GM18526 (cell line): ENCODE measurements around the gene HYAL2.

Experiments
- POLR2A ChIP-seq: IDR thresholded peaks from 3 replicates; pipeline ENCODE4 v1.6.1; 2011; ENCODE audit not compliant: insufficient read length; ENCODE audit errors: extremely low read depth

Gene HYAL2

DNA sequence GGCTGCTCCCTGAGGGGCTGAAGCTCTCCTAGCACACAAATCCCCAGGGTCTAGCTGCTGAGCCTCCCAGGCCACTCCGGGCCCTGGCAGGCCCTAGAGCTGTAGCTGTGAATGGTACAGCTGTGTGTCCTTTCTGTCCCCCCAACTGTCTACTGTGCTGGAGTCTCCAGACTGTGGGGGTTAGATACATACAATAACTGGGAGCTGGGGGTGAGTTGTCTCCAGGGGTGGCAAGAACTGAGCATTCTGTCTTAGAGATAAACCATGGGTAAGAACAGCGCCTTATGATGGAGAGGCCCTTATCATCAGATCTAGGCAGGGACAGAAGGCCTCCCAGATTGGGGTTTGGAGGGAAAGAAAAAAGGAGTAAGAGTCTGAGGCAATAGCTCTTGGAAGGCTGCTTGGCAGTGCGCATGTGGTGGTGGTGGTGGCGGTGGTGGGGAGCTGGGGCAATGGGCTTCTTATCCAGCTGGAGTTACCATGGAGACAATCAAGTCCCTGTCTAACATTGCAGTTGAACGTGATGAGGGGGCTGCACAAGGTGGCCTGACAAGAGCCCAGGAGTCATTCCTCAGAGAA, 31.7 kb upstream of the HYAL2 start:
- TF ChIP-seq POLR2A, result no peak

DNA sequence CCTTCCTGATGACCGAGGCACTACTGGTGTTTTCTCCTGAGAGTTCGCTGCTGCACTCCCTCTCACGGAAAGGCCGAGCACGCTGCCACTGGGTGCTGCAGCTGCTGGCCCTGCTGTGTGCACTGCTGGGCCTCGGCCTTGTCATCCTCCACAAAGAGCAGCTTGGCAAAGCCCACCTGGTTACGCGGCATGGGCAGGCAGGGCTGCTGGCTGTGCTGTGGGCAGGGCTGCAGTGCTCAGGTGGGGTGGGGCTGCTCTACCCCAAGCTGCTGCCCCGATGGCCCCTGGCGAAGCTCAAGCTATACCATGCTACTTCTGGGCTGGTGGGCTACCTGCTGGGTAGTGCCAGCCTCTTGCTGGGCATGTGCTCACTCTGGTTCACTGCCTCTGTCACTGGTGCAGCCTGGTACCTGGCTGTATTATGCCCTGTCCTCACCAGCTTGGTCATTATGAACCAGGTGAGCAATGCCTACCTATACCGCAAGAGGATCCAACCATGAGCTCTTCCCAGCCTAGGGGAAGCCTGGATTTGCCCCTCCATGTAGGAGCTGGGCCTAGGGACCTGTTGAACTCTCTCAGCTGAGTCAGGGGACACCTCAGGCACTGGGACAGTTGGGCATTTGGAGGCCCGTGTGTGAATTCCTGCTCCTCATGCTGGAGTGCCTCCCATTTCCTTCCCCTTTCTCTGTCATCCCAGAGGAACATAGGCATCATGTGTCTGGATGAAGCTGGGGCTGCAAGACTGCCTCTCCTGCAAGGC, 30.9 kb upstream of the HYAL2 start:
- TF ChIP-seq POLR2A, result no peak

DNA sequence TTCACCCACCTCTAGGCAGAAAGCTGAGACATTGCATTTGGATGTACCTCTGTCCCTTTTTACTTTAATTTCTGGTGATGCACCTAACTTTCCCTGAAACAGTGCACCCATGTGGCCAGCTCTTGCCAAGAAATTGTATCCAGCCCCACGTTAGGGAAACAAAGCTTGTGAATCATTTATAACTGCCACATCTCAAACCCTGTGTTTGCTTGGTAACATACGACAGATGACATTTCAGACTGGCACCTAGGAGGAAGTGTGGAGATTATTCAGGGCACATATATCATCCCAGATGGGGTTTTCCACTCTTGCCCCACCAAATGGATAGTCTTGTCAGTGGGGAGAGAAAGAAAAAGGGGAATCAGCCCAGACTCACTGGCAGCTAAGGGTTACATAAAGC, 30.2 kb upstream of the HYAL2 start:
- TF ChIP-seq POLR2A, result no peak

DNA sequence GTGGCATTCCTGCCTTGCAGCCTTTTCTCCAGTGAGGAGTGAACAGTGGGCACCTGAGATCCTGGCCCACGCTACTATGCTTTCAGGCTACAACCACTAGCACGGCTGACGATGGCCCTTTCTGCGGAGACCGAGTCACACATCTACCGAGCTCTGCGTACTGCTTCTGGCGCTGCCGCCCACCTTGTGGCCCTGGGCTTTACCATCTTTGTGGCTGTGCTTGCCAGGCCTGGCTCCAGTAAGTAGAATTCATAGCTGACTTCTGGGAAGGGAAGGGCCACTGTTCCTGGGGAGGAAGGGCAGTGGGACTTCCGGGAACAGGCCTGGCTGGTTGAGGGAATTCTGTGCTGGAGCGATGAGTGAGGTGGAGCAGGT, 28.8 kb upstream of the HYAL2 start:
- TF ChIP-seq POLR2A, result no peak

DNA sequence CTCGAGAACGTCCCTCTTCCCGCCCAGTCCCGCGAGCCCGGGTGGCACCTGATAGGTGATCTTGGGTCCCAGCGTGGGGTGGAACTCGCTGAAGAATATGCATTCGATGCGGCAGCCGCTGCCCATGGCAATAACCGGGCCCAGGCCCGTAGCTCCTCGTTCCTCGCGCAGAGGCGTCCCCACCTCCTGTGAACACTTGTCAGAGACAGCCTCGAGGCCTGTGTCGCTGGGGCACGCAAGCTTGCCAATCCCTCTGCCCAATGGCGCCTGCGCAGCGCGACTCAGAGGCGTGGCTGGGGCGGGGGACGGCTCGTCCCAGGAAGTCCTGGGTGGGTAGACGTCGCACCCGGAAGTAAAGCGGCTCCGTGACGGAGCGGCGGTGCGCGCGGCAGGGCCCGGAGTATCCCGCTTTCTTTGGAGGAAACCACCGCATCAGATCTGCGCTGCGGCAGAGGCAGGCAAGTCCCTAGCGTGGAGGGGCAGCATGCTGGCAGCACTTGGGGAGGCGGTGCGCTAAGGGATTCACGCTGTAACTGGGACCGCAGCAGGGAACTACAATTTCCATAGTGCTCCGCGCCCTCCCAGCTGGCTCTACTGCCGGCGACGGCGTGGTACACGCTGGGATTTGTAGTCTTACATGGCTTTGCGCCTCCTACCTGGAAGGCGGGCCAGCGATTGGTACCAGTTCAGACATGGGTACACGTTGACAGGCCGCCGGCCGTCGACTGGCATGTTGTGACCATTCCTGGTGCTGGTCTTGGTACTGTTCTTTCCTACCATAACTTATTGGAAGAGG, 28.2 kb upstream of the HYAL2 start, which contains the start of the genes CYB561D2 and NPRL2:
TSS of gene CYB561D2 (plus strand) at position 336 of the 796 bp plus-strand sequence. CDS start 572 bp downstream, outside the sequence.
TSS of gene NPRL2 (minus strand) at position 249 of the 796 bp plus-strand sequence. CDS start at position 126, 123 bp downstream.
- peak; percentile 97 for TF ChIP-seq POLR2A

DNA sequence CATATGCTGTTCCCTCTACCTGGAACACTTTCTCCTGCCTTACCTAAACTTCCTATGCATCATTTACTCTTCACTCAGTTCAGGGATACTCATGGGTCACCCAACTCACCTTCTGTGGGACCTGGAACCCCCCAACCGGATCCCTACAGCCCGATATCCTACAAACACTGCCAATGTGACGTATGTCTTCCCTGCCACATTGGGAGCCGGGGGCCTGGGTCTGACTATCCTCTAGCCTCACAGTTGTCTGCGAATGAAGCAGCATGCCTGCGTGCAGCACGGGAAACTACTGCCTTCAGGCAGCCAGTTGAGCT, 27.6 kb upstream of the HYAL2 start:
- TF ChIP-seq POLR2A, result no peak

DNA sequence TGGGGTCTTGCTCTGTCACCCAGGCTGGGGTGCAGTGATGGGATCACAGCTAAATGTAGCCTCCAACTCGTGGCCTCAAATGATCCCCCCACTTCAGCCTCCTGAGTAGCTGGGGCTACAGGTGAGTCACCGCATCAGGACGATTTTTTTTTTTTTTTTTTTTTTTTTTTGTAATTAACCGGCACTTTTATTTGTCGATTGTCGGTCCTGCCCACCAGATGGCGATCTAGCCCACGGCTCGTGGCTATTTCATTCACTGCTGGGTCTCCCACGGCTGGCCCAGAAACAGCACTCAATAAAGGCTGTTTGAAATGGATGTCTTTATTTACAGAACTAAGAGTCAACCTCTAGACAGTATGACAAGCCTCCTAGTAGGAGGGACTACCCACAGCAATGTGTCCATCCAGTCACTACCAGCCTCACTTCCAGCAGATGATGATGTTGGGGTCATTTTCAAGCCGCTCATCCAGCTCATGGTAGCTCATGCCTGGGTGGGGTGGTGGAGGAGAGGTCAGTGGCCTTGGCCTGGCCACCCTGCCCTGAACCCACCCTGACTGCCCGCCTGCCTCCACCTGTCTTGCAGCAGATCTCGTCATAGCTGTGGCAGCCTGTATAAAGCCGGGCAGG, 24.8 kb upstream of the HYAL2 start:
- no peak for TF ChIP-seq POLR2A

DNA sequence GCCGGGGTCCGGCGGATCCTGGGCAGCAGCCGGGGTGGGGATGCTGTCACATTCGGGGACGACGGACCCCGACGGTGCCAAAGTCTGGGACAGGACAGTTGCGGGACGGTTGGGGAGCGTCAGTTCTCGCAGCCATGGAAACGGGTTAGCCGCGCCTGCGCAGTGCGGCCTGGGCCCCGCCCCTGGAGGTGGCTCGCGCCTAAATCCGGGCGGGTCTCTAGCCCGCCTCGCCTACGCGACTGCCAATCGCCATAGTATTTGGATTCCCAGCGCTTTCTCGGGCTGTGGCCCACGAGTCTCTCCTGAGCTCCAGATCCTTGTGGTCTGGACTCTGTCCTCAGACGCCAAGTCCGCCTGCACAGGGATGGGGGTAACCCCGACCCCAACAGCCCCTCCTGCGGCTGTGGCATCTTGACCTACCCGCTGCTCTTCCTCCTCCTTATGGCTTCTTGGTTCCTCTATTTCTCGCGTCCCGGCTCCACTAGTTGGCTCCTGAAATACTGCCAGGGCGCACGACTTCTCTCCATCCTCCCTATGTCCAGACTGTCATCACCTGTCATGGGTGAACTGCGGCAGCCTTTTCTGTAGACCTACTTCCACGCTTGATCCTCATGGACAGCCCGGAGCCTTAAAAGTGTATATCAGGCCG, 23.2 kb upstream of the HYAL2 start, which contains the start of gene ZMYND10:
TSS of gene ZMYND10 (minus strand) at position 147 of the 649 bp plus-strand sequence. CDS start 153 bp downstream, outside the sequence.
- TF ChIP-seq POLR2A, result no peak

DNA sequence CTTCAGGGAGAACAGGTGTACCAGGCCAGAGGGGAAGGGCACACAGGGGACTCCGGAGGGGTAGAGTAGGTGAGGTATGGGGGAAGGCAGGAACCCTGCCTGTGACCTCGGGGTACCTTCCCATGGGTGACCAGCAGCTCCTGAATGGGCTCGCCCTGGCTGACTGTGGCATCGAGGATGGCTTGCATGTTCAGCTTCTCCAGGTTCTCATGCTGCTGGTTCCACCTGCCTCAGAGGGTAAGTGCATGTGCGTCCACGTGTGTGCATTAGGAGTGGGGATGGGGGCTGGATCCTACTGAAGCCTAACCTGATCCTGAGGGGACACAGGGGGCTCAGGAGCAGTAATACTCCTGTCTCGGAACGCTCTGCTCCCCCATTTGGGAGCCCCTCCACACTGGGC, 22.5 kb upstream of the HYAL2 start:
- no peak for TF ChIP-seq POLR2A

DNA sequence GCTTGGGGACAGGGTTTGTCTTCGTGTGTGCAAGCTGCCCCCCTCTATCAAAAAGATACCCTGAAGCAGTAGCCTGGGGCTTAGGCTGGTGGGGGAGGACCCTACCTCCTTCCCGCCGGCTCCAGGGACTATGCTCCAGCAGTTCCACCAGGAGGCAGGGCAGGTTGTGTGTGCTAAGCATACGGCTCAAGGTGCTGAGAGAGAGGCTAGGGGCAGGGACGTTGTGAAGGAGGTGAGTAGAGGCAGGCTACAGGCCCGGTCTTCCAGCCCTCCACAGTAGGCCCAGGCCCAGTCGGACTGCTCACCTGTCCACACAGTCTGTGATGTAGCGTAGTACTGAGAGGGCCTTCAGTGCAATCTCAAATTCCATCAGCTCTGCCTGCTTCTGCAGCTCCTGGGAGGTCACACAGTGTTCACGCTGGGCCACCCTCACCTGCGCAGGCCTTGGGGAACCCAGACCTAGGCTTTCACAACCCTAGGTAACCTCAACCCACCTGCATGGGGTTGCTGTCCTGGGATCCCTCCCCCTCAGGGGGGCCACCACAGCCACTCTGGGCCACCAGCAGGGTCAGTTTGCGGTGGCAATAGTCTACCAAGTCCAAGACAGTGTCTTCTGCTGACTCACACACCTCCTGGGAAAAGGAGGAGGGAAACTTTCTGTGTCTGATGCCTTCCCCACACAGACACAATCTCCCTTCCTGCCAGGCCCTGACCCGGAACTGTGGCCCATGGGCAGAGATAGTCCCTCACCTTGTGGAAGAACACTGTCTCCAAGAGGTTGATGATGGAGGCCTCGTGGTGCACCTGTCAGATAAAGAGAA, 20.5 kb upstream of the HYAL2 start:
- TF ChIP-seq POLR2A, result no peak

DNA sequence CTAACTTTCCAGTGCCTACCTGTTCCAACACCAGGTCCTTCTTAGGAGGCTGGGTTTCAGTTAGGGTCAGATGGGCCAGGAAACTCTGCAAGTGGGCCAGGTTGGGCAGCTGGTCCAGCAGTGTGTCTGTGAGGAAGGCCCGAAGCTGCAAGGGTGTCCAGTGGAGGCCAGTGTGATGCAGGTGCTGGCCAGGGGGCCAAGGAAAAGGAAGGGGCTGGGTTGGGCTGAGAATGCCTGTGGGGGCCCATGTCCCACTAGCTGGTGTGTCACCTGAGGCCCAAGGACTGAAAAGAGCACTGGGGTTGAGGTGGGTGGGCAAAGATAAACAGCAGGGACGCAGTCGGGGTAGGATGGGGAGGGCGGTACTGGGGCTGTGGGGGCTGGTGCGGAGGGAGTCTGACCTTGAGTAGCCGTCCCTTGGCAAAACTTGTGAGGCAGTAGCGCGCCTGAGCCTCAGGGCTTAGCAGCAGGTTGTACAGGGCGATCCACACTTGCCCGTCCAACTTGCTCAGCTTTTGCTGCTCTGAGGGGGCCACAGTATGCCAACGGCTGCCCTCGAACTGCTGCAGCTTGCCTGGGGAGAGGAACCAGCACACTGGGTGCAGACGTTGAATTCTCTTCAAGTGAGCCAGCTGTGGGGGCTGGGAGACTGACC, 19.6 kb upstream of the HYAL2 start:
- TF ChIP-seq POLR2A, result no peak

DNA sequence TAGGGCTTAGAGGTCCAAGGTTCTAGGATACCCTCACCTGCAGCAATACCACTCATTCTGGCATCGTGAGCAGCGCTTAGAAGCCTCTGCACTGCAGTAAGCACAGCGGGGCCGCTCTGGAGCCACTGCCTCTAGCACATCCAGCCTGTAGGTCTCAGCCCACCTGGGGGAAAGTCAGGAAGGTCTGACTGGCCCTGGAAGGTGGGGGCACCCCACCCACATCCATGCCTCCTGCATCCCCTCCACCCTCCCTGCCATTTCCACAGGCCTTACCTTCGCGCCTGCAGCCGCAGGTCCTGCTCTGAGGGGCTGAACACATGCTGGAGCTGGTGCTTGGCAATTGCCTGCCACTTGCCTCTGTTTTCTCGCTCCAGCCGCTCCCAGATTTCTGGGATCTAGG, 19.0 kb upstream of the HYAL2 start:
- no peak for TF ChIP-seq POLR2A

DNA sequence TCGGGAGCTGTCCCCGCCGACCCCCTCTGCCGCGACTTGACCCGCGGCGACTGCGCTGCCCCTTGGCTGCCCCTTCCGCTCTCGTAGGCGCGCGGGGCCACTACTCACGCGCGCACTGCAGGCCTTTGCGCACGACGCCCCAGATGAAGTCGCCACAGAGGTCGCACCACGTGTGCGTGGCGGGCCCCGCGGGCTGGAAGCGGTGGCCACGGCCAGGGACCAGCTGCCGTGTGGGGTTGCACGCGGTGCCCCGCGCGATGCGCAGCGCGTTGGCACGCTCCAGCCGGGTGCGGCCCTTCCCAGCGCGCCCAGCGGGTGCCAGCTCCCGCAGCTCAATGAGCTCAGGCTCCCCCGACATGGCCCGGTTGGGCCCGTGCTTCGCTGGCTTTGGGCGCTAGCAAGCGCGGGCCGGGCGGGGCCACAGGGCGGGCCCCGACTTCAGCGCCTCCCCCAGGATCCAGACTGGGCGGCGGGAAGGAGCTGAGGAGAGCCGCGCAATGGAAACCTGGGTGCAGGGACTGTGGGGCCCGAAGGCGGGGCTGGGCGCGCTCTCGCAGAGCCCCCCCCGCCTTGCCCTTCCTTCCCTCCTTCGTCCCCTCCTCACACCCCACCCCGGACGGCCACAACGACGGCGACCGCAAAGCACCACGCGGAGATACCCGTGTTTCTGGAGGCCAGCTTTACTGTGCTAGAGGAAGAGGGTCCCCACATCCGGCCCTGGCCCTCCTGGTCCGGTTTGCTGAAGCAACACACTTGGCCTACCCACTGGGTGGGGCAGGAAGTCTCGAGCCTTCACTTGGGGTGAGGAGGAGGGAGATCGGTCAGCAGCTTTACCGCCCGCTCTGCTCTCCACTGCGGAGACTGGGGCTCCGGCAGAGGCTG, 18.1 kb upstream of the HYAL2 start, which contains the start of gene RASSF1:
TSS of gene RASSF1 (minus strand) at position 389 of the 882 bp plus-strand sequence. CDS start at position 358, 31 bp downstream.
- TF ChIP-seq POLR2A, result peak; percentile 42
